Coronary artery (tissue), 2 donors: ENCODE measurements around the gene TGFBRAP1.
A peak's percentile ranks its signal among the peaks of the same experiment; 100 is the strongest.
"Not testable (repeated sequence)": the region's sequence is repeated elsewhere in the genome, so short reads cannot be mapped to it uniquely, and the experiment has no call there.

Source experiments
- DNase-seq: peaks from one replicate; pipeline ENCODE4 v3.0.0-alpha.2; 2017; ENCODE audit warnings: low spot score
- H3K27ac ChIP-seq, 2 donors: fragments of 200-600 bp; sonication (generic); one replicate each; pipeline ENCODE4 v1.5.1; 2016 to 2019
- H3K4me3 ChIP-seq: fragments of 200-600 bp; sonication (generic); 2 replicates; pipeline ENCODE4 v1.5.1; 2016; ENCODE audit warnings: mild to moderate bottlenecking, moderate library complexity
- CTCF ChIP-seq: fragments of 200-600 bp; sonication (generic); IDR thresholded peaks from one replicate; pipeline ENCODE4 v1.5.1; 2019; ENCODE audit warnings: antibody characterized with exemption

The TGFBRAP1 gene

GRCh38 chr2:105335469-105335868 is 5.9 kb upstream of the TGFBRAP1 start:
- Histone ChIP-seq H3K4me3 (no peak overlapping the region), H3K27ac (no peak overlapping the region)
- DNase-seq: no peak
- no peak for TF ChIP-seq CTCF

GRCh38 chr2:105334211-105334610 is 4.7 kb upstream of the TGFBRAP1 start:
- no peak for TF ChIP-seq CTCF
- Histone ChIP-seq H3K4me3 (no peak overlapping the region), H3K27ac (no peak overlapping the region)
- no peak for DNase-seq

GRCh38 chr2:105330681-105331375 is 1.3 kb upstream of the TGFBRAP1 start:
- TF ChIP-seq CTCF: no peak
- no peak for DNase-seq
- H3K27ac ChIP-seq: no peak overlapping the region
- no peak overlapping the region for H3K4me3 ChIP-seq

GRCh38 chr2:105329197-105329554 is 359 bp downstream of the TGFBRAP1 start:
- Histone ChIP-seq H3K4me3 (peak overlapping the region; percentile 96), H3K27ac (peak overlapping the region; percentile 77 to 94)
- DNase-seq: no peak
- TF ChIP-seq CTCF: no peak

GRCh38 chr2:105328281-105329196 is 996 bp downstream of the TGFBRAP1 start:
- Histone ChIP-seq H3K27ac (peak overlapping the region; percentile 77 to 94), H3K4me3 (peak overlapping the region; percentile 96)
- TF ChIP-seq CTCF: no peak
- no peak for DNase-seq

GRCh38 chr2:105327690-105328089 is 1.8 kb downstream of the TGFBRAP1 start:
- no peak for DNase-seq
- peak overlapping the region in 1 of 2 donors; percentile 94 for H3K27ac ChIP-seq
- no peak for TF ChIP-seq CTCF
- no peak overlapping the region for H3K4me3 ChIP-seq

GRCh38 chr2:105327271-105327670 is 2.3 kb downstream of the TGFBRAP1 start:
- H3K27ac ChIP-seq, H3K4me3 ChIP-seq, DNase-seq: not testable (repeated sequence)
